ENCODE measurements around the gene IQGAP2. TPM values are rescaled to one million over a fixed set of nuclear protein-coding genes. Genes with fewer than 3 reads are reported as not detected.

Gene IQGAP2
- total and polyA plus RNA-seq, 2 of the 8 experiments (the other 6 are each of a cell fraction or from before 2014, with no cell fraction given) = 19.7 to 66.0 TPM

GRCh38 chr5:76457674-76458485 lies 54.8 kb downstream of the IQGAP2 start (continued):
- TF ChIP-seq ASH2L (IDR thresholded peaks at IDR 0.05; ENCODE audit: low read length) (no peak), RNF2 (IDR thresholded peaks at IDR 0.05; ENCODE audit: borderline replicate concordance, low read depth, low read length, missing control alignments, poor library complexity, severe bottlenecking) (no peak), MAFK (IDR thresholded peaks at IDR 0.05; ENCODE audit: low read depth, low read length) (no peak), SIX5 (IDR thresholded peaks at IDR 0.05; ENCODE audit: low read depth, low read length) (no peak)

All from H1 (cell line).